ENCODE measurements around the gene FBXW11. TPM values are rescaled to one million over a fixed set of nuclear protein-coding genes. Genes with fewer than 3 reads are reported as not detected.

Gene FBXW11
- total and polyA plus RNA-seq, 4 donors = 7.6 to 87.5 (median 35.2) TPM

- WGBS, 2 donors = 48 to 63% methylated on average over 6 of the region's 6 CpGs
- H3K4me3 ChIP-seq = no peak overlapping the region
Measured at GRCh38 chr5:171965745-171966144, 40.7 kb downstream of the FBXW11 start.

GRCh38 chr5:171963416-171963815 lies 43.0 kb downstream of the FBXW11 start:
- no peak for DNase-seq
- H3K4me1 ChIP-seq (ENCODE audit: control insufficient read depth in 5 of 5, insufficient read depth in 5 of 5, low read length in 5 of 5) = peaks cover 3 to 24% (median 7%) of the 10 kb centered on the region in 5 donors

More at GRCh38 chr5:171965745-171966144, 40.7 kb downstream of the FBXW11 start:
- no peak for DNase-seq
- peak overlapping the region in 1 of 2 donors; percentile 4 for H3K27ac ChIP-seq (ENCODE audit: low read depth in 1 of 2, low read length in 1 of 2)
- H3K9ac ChIP-seq (ENCODE audit: insufficient read depth in 1 of 2, low read length in 2 of 2) = no peak overlapping the region
- H3K9me3 ChIP-seq (ENCODE audit: control insufficient read depth in 4 of 4, insufficient read depth in 3 of 4, low read length in 3 of 4) = no peaks in the 10 kb centered on the region
- peaks cover 3 to 26% (median 7%) of the 10 kb centered on the region in 5 donors for H3K4me1 ChIP-seq (ENCODE audit: control insufficient read depth in 5 of 5, insufficient read depth in 5 of 5, low read length in 5 of 5)
- H3K36me3 ChIP-seq (ENCODE audit: control insufficient read depth in 4 of 4, insufficient read depth in 4 of 4, low read length in 4 of 4) = no peaks in the 10 kb centered on the region
- no peak for ATAC-seq (ENCODE audit: insufficient read depth, low FRiP score)
- no peaks in the 10 kb centered on the region for H3K27me3 ChIP-seq (ENCODE audit: control insufficient read depth in 3 of 3, insufficient read depth in 3 of 3, low read length in 2 of 3)
- no peak for TF ChIP-seq CTCF (IDR thresholded peaks at IDR 0.05; ENCODE audit: control extremely low read depth, extremely low read depth)

GRCh38 chr5:171961117-171961516 lies 45.3 kb downstream of the FBXW11 start:
- Histone ChIP-seq H3K9me3 (ENCODE audit: control insufficient read depth in 4 of 4, insufficient read depth in 3 of 4, low read length in 3 of 4) (no peaks in the 10 kb centered on the region), H3K27ac (ENCODE audit: low read depth in 1 of 2, low read length in 1 of 2) (peak overlapping the region in 1 of 2 donors; percentile 20), H3K27me3 (ENCODE audit: control insufficient read depth in 3 of 3, insufficient read depth in 3 of 3, low read length in 2 of 3) (no peaks in the 10 kb centered on the region), H3K36me3 (ENCODE audit: control insufficient read depth in 4 of 4, insufficient read depth in 4 of 4, low read length in 4 of 4) (no peaks in the 10 kb centered on the region), H3K4me3 (no peak overlapping the region), H3K4me1 (ENCODE audit: control insufficient read depth in 5 of 5, insufficient read depth in 5 of 5, low read length in 5 of 5) (peaks cover 8 to 38% (median 19%) of the 10 kb centered on the region in 5 donors), H3K9ac (ENCODE audit: insufficient read depth in 1 of 2, low read length in 2 of 2) (no peak overlapping the region)
- DNase-seq (no peak), ATAC-seq (ENCODE audit: insufficient read depth, low FRiP score) (peak; percentile 47)
- WGBS, 2 donors = 46 to 60% methylated on average over 3 of the region's 3 CpGs
- no peak for TF ChIP-seq CTCF (IDR thresholded peaks at IDR 0.05; ENCODE audit: control extremely low read depth, extremely low read depth)

More at GRCh38 chr5:171963416-171963815, 43.0 kb downstream of the FBXW11 start:
- 90 to 93% methylated on average over 2 of the region's 2 CpGs for WGBS, 2 donors
- Histone ChIP-seq H3K9me3 (ENCODE audit: control insufficient read depth in 4 of 4, insufficient read depth in 3 of 4, low read length in 3 of 4) (no peaks in the 10 kb centered on the region), H3K27me3 (ENCODE audit: control insufficient read depth in 3 of 3, insufficient read depth in 3 of 3, low read length in 2 of 3) (no peaks in the 10 kb centered on the region), H3K4me3 (no peak overlapping the region), H3K27ac (ENCODE audit: low read depth in 1 of 2, low read length in 1 of 2) (no peak overlapping the region), H3K36me3 (ENCODE audit: control insufficient read depth in 4 of 4, insufficient read depth in 4 of 4, low read length in 4 of 4) (no peaks in the 10 kb centered on the region), H3K9ac (ENCODE audit: insufficient read depth in 1 of 2, low read length in 2 of 2) (no peak overlapping the region)
- ATAC-seq (ENCODE audit: insufficient read depth, low FRiP score) = no peak
- TF ChIP-seq CTCF (IDR thresholded peaks at IDR 0.05; ENCODE audit: control extremely low read depth, extremely low read depth) = no peak
